Ovary (tissue), 9 donors: Measurements from ENCODE around the gene PTPN23. TPM values are rescaled to one million over a fixed set of nuclear protein-coding genes. Genes with fewer than 3 reads are reported as not detected.

ENCODE experiments used
- DNase-seq, 5 donors: peaks; one replicate each; pipeline ENCODE4 v3.0.0-alpha.2; 2019 to 2020
- H3K27ac ChIP-seq, 2 donors: fragments of 200-600 bp; one replicate each; pipeline versions ENCODE4 v1.5.1 to v1.8.0; 2019 to 2022
- H3K27me3 ChIP-seq: fragments of 200-600 bp; one replicate; pipeline ENCODE4 v1.8.0; 2022
- H3K36me3 ChIP-seq: fragments of 200-600 bp; sonication (generic); one replicate; pipeline ENCODE4 v1.5.1; 2019
- H3K4me1 ChIP-seq: one replicate; pipeline ENCODE4 v1.8.1; 2013; ENCODE audit warnings: mild to moderate bottlenecking, moderate library complexity; ENCODE audit not compliant: insufficient read depth
- H3K4me3 ChIP-seq: fragments of 200-600 bp; sonication (generic); one replicate; pipeline ENCODE4 v1.5.1; 2017
- H3K9me3 ChIP-seq, 2 donors: fragments of 200-600 bp in 1 of 2; sonication (generic) in 1 of 2; one replicate each; pipeline versions ENCODE4 v1.5.1 to v1.8.1; 2013 to 2019; ENCODE audit warnings: mild to moderate bottlenecking in 1 of 2, moderate library complexity in 1 of 2
- CTCF ChIP-seq, 3 donors: fragments of 450-650 bp in 2 of 3; fragments of 200-600 bp in 1 of 3; IDR thresholded peaks; one replicate each; pipeline versions ENCODE4 v1.5.1 to v1.8.0; 2016 to 2022; ENCODE audit warnings: antibody characterized with exemption in 3 of 3, mild to moderate bottlenecking in 1 of 3
- EP300 ChIP-seq: sonication (generic); formaldehyde crosslinking; IDR thresholded peaks from one replicate; pipeline ENCODE4 v1.6.1; 2017; ENCODE audit warnings: antibody characterized with exemption
- POLR2A ChIP-seq: fragments of 450-650 bp; IDR thresholded peaks from one replicate; pipeline ENCODE4 v1.6.1; 2017; ENCODE audit warnings: antibody characterized with exemption, mild to moderate bottlenecking, moderate library complexity
- WGBS, 3 donors: extraction: QIAGEN DNeasy Blood & Tissue Kit in 1 of 3; methylation state at CpG; one replicate each; pipeline versions ENCODE4 v1.1.5 to v1.1.7; 2013 to 2017; 5-methylcytosine and 5-hydroxymethylcytosine counted together
- intact Hi-C, 4 donors: fragments of 100-400 bp; cut with DNase I; formaldehyde crosslinking; loops; one replicate each; pipeline versions ENCODE4 v1.11.0 to v1.15.1; 2022 to 2023
- polyA plus RNA-seq, 2 donors: library from polyadenylated mRNA; stranded (reverse); fragments of 200-250 nt in 1 of 2; fragments of 350-450 nt in 1 of 2; fragmentation: Illumina TruSeq in 1 of 2; extraction: RNeasy Lipid Tissue Mini Kit (QIAGEN cat#74804) in 1 of 2; gene quantifications; one replicate each; pipeline ENCODE4 v1.2.3, GENCODE V29; 2013 to 2014
- total RNA-seq, 7 donors: library from RNA; depleted of rRNA in 2 of 7; stranded (reverse); fragments of >200 nt in 2 of 7; fragmentation: NEBNext Ultra II Directional in 3 of 7; extraction: Animal tissue kit (Norgen Biotek cat#: 25700) in 3 of 7; gene quantifications; one replicate each; pipeline versions ENCODE4 v1.1.0 to v1.2.4, GENCODE V29; 2016 to 2023
- donor health status: DM: no; HTN: no; CAD: no; lungs with moderate emphysema.
- donor health status: DM: no; HTN: no; CAD: no.
- donor health status: Bipolar disorder and iron deficiency.
- donor health status: DM: yes; HTN: yes; CAD: no.
- donor health status: DM: no; HTN: no; CAD: no.
- donor health status: DM: yes; HTN: yes; CAD: no.

Gene PTPN23
- total and polyA plus RNA-seq, 9 donors, result 7.3 to 56.9 (median 42.6) TPM

GRCh38 chr3:47424434-47425382 lies 43.9 kb downstream of the PTPN23 start:
- TF ChIP-seq CTCF (IDR thresholded peaks at IDR 0.05) (no peak), EP300 (no peak), POLR2A (no peak)
- no peaks in the 10 kb centered on the region for H3K36me3 ChIP-seq
- intact Hi-C loops, result loop anchor here (5.0 to 10.0 kb wide), 3 partner anchors 50 to 363 kb away; partner anchors contain the start of gene SCAP (in 3 of the 4)
- H3K27ac ChIP-seq, result no peak overlapping the region
- H3K9me3 ChIP-seq, result no peaks in the 10 kb centered on the region
- peaks cover 11% of the 10 kb centered on the region for H3K4me1 ChIP-seq
- 78 to 82% (median 82%) methylated on average over 15 of the region's 15 CpGs for WGBS, 3 donors
- DNase-seq, result no peak
- H3K27me3 ChIP-seq, result no peaks in the 10 kb centered on the region
- H3K4me3 ChIP-seq, result no peak overlapping the region

- TF ChIP-seq POLR2A (no peak), CTCF (IDR thresholded peaks at IDR 0.05) (no peak), EP300 (no peak)
- no peaks in the 10 kb centered on the region for H3K36me3 ChIP-seq
- no peak overlapping the region for H3K4me3 ChIP-seq
- H3K9me3 ChIP-seq, result no peaks in the 10 kb centered on the region
- peak in 1 of 5 donors; percentile 26 for DNase-seq
- 85 to 86% (median 85%) methylated on average over 9 to 11 of the region's 11 CpGs for WGBS, 3 donors
- no peak overlapping the region for H3K27ac ChIP-seq
- H3K4me1 ChIP-seq, result peaks cover 11% of the 10 kb centered on the region
- intact Hi-C loops, result loop anchor here in 1 of 4 donors (10.0 kb wide), 1 partner anchor 49 kb away; the partner anchor contains the start of gene SCAP
- no peaks in the 10 kb centered on the region for H3K27me3 ChIP-seq
These were observed 44.6 kb downstream of the PTPN23 start for GRCh38 chr3:47425383-47425778.

GRCh38 chr3:47425959-47426358 lies 45.1 kb downstream of the PTPN23 start:
- Histone ChIP-seq H3K36me3 (no peaks in the 10 kb centered on the region), H3K9me3 (no peaks in the 10 kb centered on the region), H3K27me3 (no peaks in the 10 kb centered on the region), H3K27ac (no peak overlapping the region), H3K4me1 (peaks cover 11% of the 10 kb centered on the region), H3K4me3 (no peak overlapping the region)
- WGBS, 3 donors, result 89 to 93% (median 91%) methylated on average over 9 of the region's 9 CpGs
- peak in 1 of 5 donors; percentile 25 for DNase-seq
- intact Hi-C loops, result loop anchor here in 1 of 4 donors (10.0 kb wide), 1 partner anchor 49 kb away; the partner anchor contains the start of gene SCAP
- TF ChIP-seq CTCF (IDR thresholded peaks at IDR 0.05) (no peak), POLR2A (no peak), EP300 (no peak)

- Histone ChIP-seq H3K27me3 (no peaks in the 10 kb centered on the region), H3K4me1 (no peaks in the 10 kb centered on the region), H3K36me3 (no peaks in the 10 kb centered on the region), H3K9me3 (no peaks in the 10 kb centered on the region), H3K4me3 (no peak overlapping the region), H3K27ac (no peak overlapping the region)
- WGBS, 3 donors, result 78 to 92% (median 81%) methylated on average over 6 of the region's 6 CpGs
- peak in 2 of 5 donors; percentile 3 to 4 for DNase-seq
- TF ChIP-seq POLR2A (no peak), EP300 (no peak), CTCF (IDR thresholded peaks at IDR 0.05) (no peak)
- intact Hi-C loops, result loop anchor here in 1 of 4 donors (10.0 kb wide), 1 partner anchor 47 kb away; the partner anchor contains the start of gene SCAP
These were observed 47.0 kb downstream of the PTPN23 start for GRCh38 chr3:47427866-47428265.
